ENCODE data around the gene KLHL14.

The KLHL14 gene

GRCh38 chr18:32764611-32765244 lies 8.1 kb downstream of the KLHL14 start:
- no peak for DNase-seq (ENCODE audit: low read depth)
- no peak for TF ChIP-seq CTCF (conservative IDR thresholded peaks at IDR 0.05; ENCODE audit: control insufficient read depth, insufficient read depth, low read depth, low read length)
- no peak overlapping the region for H3K4me3 ChIP-seq (ENCODE audit: control insufficient read depth, low read depth, low read length)

GRCh38 chr18:32763293-32763692 lies 9.5 kb downstream of the KLHL14 start:
- no peak for DNase-seq (ENCODE audit: low read depth)
- no peak for TF ChIP-seq CTCF (conservative IDR thresholded peaks at IDR 0.05; ENCODE audit: control insufficient read depth, insufficient read depth, low read depth, low read length)
- no peak overlapping the region for H3K4me3 ChIP-seq (ENCODE audit: control insufficient read depth, low read depth, low read length)

- TF ChIP-seq CTCF (conservative IDR thresholded peaks at IDR 0.05; ENCODE audit: control insufficient read depth, insufficient read depth, low read depth, low read length) = no peak
- DNase-seq (ENCODE audit: low read depth) = no peak
- H3K4me3 ChIP-seq (ENCODE audit: control insufficient read depth, low read depth, low read length) = no peak overlapping the region
Observed at GRCh38 chr18:32761231-32761630, 11.6 kb downstream of the KLHL14 start.

- TF ChIP-seq CTCF (conservative IDR thresholded peaks at IDR 0.05; ENCODE audit: control insufficient read depth, insufficient read depth, low read depth, low read length) = no peak
- DNase-seq (ENCODE audit: low read depth) = no peak
- H3K4me3 ChIP-seq (ENCODE audit: control insufficient read depth, low read depth, low read length) = no peak overlapping the region
Observed at GRCh38 chr18:32760391-32760790, 12.4 kb downstream of the KLHL14 start.

- DNase-seq (ENCODE audit: low read depth) = no peak
- H3K4me3 ChIP-seq (ENCODE audit: control insufficient read depth, low read depth, low read length) = no peak overlapping the region
- TF ChIP-seq CTCF (conservative IDR thresholded peaks at IDR 0.05; ENCODE audit: control insufficient read depth, insufficient read depth, low read depth, low read length) = no peak
Observed at GRCh38 chr18:32759611-32760167, 13.1 kb downstream of the KLHL14 start.

GRCh38 chr18:32754508-32755263 lies 18.1 kb downstream of the KLHL14 start:
- no peak for TF ChIP-seq CTCF (conservative IDR thresholded peaks at IDR 0.05; ENCODE audit: control insufficient read depth, insufficient read depth, low read depth, low read length)
- H3K4me3 ChIP-seq (ENCODE audit: control insufficient read depth, low read depth, low read length) = no peak overlapping the region
- no peak for DNase-seq (ENCODE audit: low read depth)
